ENCODE results near the gene SOS2.

Gene SOS2

GRCh38 chr14:50242566-50243310 is 11.4 kb upstream of the SOS2 start:
- TF ChIP-seq CTCF (conservative IDR thresholded peaks at IDR 0.05; ENCODE audit: low read length) (no peak), EZH2phosphoT487 (IDR thresholded peaks at IDR 0.05; ENCODE audit: borderline replicate concordance) (no peak)
- Histone ChIP-seq H3K79me2 (ENCODE audit: insufficient read depth, low read length) (no peaks in the 10 kb centered on the region), H3K36me3 (ENCODE audit: insufficient read depth, low read length) (no peaks in the 10 kb centered on the region; the same call in 1 of the 2 replicates), H3K4me3 (ENCODE audit: low read length, poor library complexity, severe bottlenecking) (no peak overlapping the region), H3K9me2 (replicated peaks; ENCODE audit: low read depth, low read length) (no peaks in the 10 kb centered on the region), H2AFZ (ENCODE audit: low read length) (no peak overlapping the region), H3K9me3 (ENCODE audit: insufficient read depth, low read depth, low read length) (no peaks in the 10 kb centered on the region), H3K4me2 (ENCODE audit: low read depth, low read length, poor library complexity, severe bottlenecking) (no peak overlapping the region), H3F3A (ENCODE audit: low read depth) (no peaks in the 10 kb centered on the region), H4K20me1 (ENCODE audit: insufficient read depth, low read length, poor library complexity, severe bottlenecking) (no peaks in the 10 kb centered on the region), H3K27me3 (ENCODE audit: insufficient read depth, low read length, poor library complexity, severe bottlenecking) (no peaks in the 10 kb centered on the region), H3K9ac (ENCODE audit: low read depth, low read length, poor library complexity, severe bottlenecking) (no peak overlapping the region), H3K4me1 (ENCODE audit: insufficient read depth, low read length, poor library complexity, severe bottlenecking) (peaks cover 3% of the 10 kb centered on the region)

GRCh38 chr14:50242096-50242495 is 10.7 kb upstream of the SOS2 start:
- no peak for TF ChIP-seq CTCF (conservative IDR thresholded peaks at IDR 0.05; ENCODE audit: low read length)
- TF ChIP-seq EZH2phosphoT487 (IDR thresholded peaks at IDR 0.05; ENCODE audit: borderline replicate concordance): no peak
- H3K4me3 ChIP-seq (ENCODE audit: low read length, poor library complexity, severe bottlenecking): no peak overlapping the region
- H3F3A ChIP-seq (ENCODE audit: low read depth): no peaks in the 10 kb centered on the region
- no peaks in the 10 kb centered on the region for H3K27me3 ChIP-seq (ENCODE audit: insufficient read depth, low read length, poor library complexity, severe bottlenecking)
- no peaks in the 10 kb centered on the region for H3K9me3 ChIP-seq (ENCODE audit: insufficient read depth, low read depth, low read length)
- no peaks in the 10 kb centered on the region for H4K20me1 ChIP-seq (ENCODE audit: insufficient read depth, low read length, poor library complexity, severe bottlenecking)
- no peaks in the 10 kb centered on the region for H3K79me2 ChIP-seq (ENCODE audit: insufficient read depth, low read length)
- H3K36me3 ChIP-seq (ENCODE audit: insufficient read depth, low read length): no peaks in the 10 kb centered on the region; the same call in 1 of the 2 replicates
- H2AFZ ChIP-seq (ENCODE audit: low read length): no peak overlapping the region
- no peak overlapping the region for H3K4me2 ChIP-seq (ENCODE audit: low read depth, low read length, poor library complexity, severe bottlenecking)
- H3K4me1 ChIP-seq (ENCODE audit: insufficient read depth, low read length, poor library complexity, severe bottlenecking): peaks cover 9% of the 10 kb centered on the region
- no peaks in the 10 kb centered on the region for H3K9me2 ChIP-seq (replicated peaks; ENCODE audit: low read depth, low read length)
- no peak overlapping the region for H3K9ac ChIP-seq (ENCODE audit: low read depth, low read length, poor library complexity, severe bottlenecking)

- H3K4me2 ChIP-seq (ENCODE audit: low read depth, low read length, poor library complexity, severe bottlenecking): peak overlapping the region; percentile 25
- H3K4me3 ChIP-seq (ENCODE audit: low read length, poor library complexity, severe bottlenecking): no peak overlapping the region
- H3K9ac ChIP-seq (ENCODE audit: low read depth, low read length, poor library complexity, severe bottlenecking): no peak overlapping the region
- no peaks in the 10 kb centered on the region for H3K36me3 ChIP-seq (ENCODE audit: insufficient read depth, low read length)
- no peaks in the 10 kb centered on the region for H3K9me2 ChIP-seq (replicated peaks; ENCODE audit: low read depth, low read length)
- no peaks in the 10 kb centered on the region for H3K9me3 ChIP-seq (ENCODE audit: insufficient read depth, low read depth, low read length)
- H2AFZ ChIP-seq (ENCODE audit: low read length): no peak overlapping the region
- TF ChIP-seq EZH2phosphoT487 (IDR thresholded peaks at IDR 0.05; ENCODE audit: borderline replicate concordance): no peak
- TF ChIP-seq CTCF (conservative IDR thresholded peaks at IDR 0.05; ENCODE audit: low read length): no peak
- H3K27me3 ChIP-seq (ENCODE audit: insufficient read depth, low read length, poor library complexity, severe bottlenecking): no peaks in the 10 kb centered on the region
- H3K79me2 ChIP-seq (ENCODE audit: insufficient read depth, low read length): no peaks in the 10 kb centered on the region
- peaks cover 3% of the 10 kb centered on the region; the same call in 1 of the 2 replicates for H3F3A ChIP-seq (ENCODE audit: low read depth)
- H3K4me1 ChIP-seq (ENCODE audit: insufficient read depth, low read length, poor library complexity, severe bottlenecking): peaks cover 9% of the 10 kb centered on the region
- no peaks in the 10 kb centered on the region for H4K20me1 ChIP-seq (ENCODE audit: insufficient read depth, low read length, poor library complexity, severe bottlenecking)
Observed at GRCh38 chr14:50237427-50237826, 6.0 kb upstream of the SOS2 start.

Measured in Loucy (cell line).